NT2/D1 (cell line): Measurements from ENCODE around the gene OTUB2.
A peak's percentile ranks its signal among the peaks of the same experiment; 100 is the strongest.
"Not testable (repeated sequence)": the region's sequence is repeated elsewhere in the genome, so short reads cannot be mapped to it uniquely, and the experiment has no call there.

ENCODE experiments used
- DNase-seq: peaks from one replicate; pipeline ENCODE4 v3.0.0-alpha.2; 2011; ENCODE audit warnings: low read depth, low spot score
- H3K27me3 ChIP-seq: 2 replicates; pipeline ENCODE4 v1.6.0; 2011; ENCODE audit warnings: mild to moderate bottlenecking; ENCODE audit not compliant: insufficient read length, insufficient read depth
- H3K36me3 ChIP-seq: 2 replicates; pipeline ENCODE4 v1.6.1; 2011; ENCODE audit warnings: mild to moderate bottlenecking, low read length, mixed read lengths; ENCODE audit not compliant: insufficient read depth, insufficient read length
- H3K4me1 ChIP-seq: 2 replicates; pipeline ENCODE4 v1.5.1; 2011; ENCODE audit not compliant: insufficient read depth, insufficient read length
- H3K4me3 ChIP-seq: 2 replicates; pipeline ENCODE4 v1.5.1; 2011; ENCODE audit warnings: low read depth; ENCODE audit not compliant: insufficient read length
- H3K9ac ChIP-seq: 2 replicates; pipeline ENCODE4 v1.6.0; 2011; ENCODE audit warnings: low read depth; ENCODE audit not compliant: insufficient read length
- H3K9me3 ChIP-seq: 2 replicates; pipeline ENCODE4 v1.5.1; 2011; ENCODE audit warnings: mild to moderate bottlenecking, low read length; ENCODE audit not compliant: insufficient read depth
- SUZ12 ChIP-seq: IDR thresholded peaks from 2 replicates; pipeline ENCODE4 v1.6.1; 2011; ENCODE audit not compliant: insufficient read length, insufficient read depth; ENCODE audit errors: extremely low read depth
- YY1 ChIP-seq: IDR thresholded peaks from 2 replicates; pipeline ENCODE4 v1.6.1; 2011; ENCODE audit not compliant: insufficient read length, insufficient read depth
- ZNF274 ChIP-seq: IDR thresholded peaks from 2 replicates; pipeline ENCODE4 v1.6.1; 2011; ENCODE audit warnings: mild to moderate bottlenecking, low read depth, low read length

The OTUB2 gene

DNA sequence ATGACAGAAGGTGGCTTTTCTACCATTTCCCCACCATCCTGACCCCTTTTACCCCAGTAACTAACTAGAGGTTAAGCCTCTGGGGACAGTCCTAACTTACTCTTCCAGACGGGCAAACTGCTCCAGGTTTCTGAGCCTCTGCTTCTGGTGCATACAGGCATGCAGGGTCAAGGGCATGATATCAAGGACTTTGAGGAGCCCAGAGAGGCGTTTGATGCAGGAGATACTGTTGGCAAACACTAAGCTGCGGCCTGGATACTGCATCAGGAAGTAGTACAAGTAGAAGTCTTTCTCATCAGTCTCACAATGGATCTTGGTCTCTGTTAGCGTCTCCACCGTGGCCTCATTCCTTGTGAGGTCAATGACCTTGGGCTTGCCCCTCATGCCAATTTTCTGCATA lies 33.9 kb downstream of the OTUB2 start:
- Histone ChIP-seq H3K36me3 (peaks cover 75% of the 10 kb centered on the region), H3K4me3 (no peak overlapping the region), H3K9ac (no peak overlapping the region), H3K4me1 (no peaks in the 10 kb centered on the region), H3K27me3 (no peaks in the 10 kb centered on the region), H3K9me3 (no peaks in the 10 kb centered on the region)
- DNase-seq, result no peak
- no peak for TF ChIP-seq ZNF274

DNA sequence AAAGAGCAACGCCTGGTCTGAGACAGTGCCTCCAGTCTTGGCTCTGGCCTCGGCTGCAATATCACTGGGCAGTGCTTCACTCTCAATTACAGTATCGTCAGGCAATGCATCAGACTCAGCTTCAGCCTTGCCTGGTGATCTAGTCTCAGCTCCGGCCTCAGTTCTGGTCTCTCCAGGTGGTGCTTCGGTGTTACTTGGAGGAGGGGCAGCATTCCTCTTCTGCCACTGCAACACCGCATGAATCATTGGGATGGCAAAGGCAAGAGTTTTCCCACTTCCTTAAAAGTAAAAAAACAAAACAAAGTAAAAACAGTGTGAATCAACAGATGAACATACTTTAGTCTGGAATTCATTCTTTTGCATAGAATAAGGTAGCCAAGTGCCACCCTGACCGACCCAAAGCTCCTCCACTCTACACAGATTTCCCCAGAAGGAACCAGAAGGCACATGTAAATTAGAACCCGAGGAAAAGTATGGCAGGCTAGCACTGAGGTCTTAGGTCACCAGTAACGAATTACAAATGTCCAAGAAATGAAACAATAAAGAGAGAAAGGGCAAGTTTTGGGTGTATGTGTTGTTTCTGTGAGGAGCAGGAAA lies 36.3 kb downstream of the OTUB2 start:
- TF ChIP-seq YY1, result no peak
- Histone ChIP-seq H3K36me3 (peaks cover 53% of the 10 kb centered on the region), H3K4me1 (no peaks in the 10 kb centered on the region), H3K27me3 (no peaks in the 10 kb centered on the region), H3K9me3 (no peaks in the 10 kb centered on the region), H3K9ac (no peak overlapping the region), H3K4me3 (no peak overlapping the region)
- no peak for DNase-seq

GRCh38 chr14:94066089-94066676 lies 40.0 kb downstream of the OTUB2 start:
- Histone ChIP-seq H3K9me3 (peaks cover 10% of the 10 kb centered on the region; the same call in 1 of the 2 replicates), H3K4me3 (no peak overlapping the region), H3K27me3 (no peaks in the 10 kb centered on the region), H3K9ac (no peak overlapping the region), H3K4me1 (no peaks in the 10 kb centered on the region), H3K36me3 (peaks cover 16% of the 10 kb centered on the region)
- TF ChIP-seq YY1 (no peak), SUZ12 (no peak), ZNF274 (no peak)
- no peak for DNase-seq

- not testable (repeated sequence) for H3K36me3 ChIP-seq
Observed at GRCh38 chr14:94072076-94072475, 45.9 kb downstream of the OTUB2 start.

DNA sequence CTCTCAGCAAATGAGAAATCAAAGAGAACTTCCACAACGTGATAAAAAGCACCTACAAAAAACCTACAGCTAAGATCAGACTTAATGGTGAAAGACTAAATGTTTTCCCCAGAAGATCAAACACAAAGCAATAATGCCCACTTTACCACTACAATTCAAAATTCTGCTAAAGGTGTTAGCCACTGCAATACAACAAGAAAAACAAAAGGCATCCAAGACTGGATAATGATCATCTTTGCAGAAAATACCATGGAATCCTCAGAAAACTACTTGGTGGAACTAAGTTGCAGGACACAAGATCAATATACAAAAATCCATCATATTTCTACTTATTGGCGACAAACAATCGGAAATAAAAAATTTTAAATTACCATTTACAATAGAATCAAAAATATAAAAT lies 48.4 kb downstream of the OTUB2 start:
- Histone ChIP-seq H3K9ac (no peak overlapping the region), H3K9me3 (peaks cover 38% of the 10 kb centered on the region), H3K27me3 (no peaks in the 10 kb centered on the region), H3K4me3 (no peak overlapping the region), H3K4me1 (no peaks in the 10 kb centered on the region), H3K36me3 (peaks cover 26% of the 10 kb centered on the region)
- DNase-seq, result no peak
- no peak for TF ChIP-seq SUZ12
- TF ChIP-seq ZNF274, result no peak

More at GRCh38 chr14:94072076-94072475, 45.9 kb downstream of the OTUB2 start:
- not testable (repeated sequence) for H3K9ac ChIP-seq, H3K27me3 ChIP-seq, DNase-seq, H3K4me1 ChIP-seq, H3K4me3 ChIP-seq
- H3K9me3 ChIP-seq, result peaks cover 43% of the 10 kb centered on the region

- no peak overlapping the region for H3K4me3 ChIP-seq
- H3K36me3 ChIP-seq, result peaks cover 28% of the 10 kb centered on the region
- H3K9ac ChIP-seq, result no peak overlapping the region
- H3K27me3 ChIP-seq, result no peaks in the 10 kb centered on the region
- H3K4me1 ChIP-seq, result no peaks in the 10 kb centered on the region
- no peak for TF ChIP-seq ZNF274
- TF ChIP-seq YY1, result no peak
- no peak for TF ChIP-seq SUZ12
- DNase-seq, result no peak
- peaks cover 38% of the 10 kb centered on the region for H3K9me3 ChIP-seq
Observed at GRCh38 chr14:94075008-94075407, 48.9 kb downstream of the OTUB2 start.

GRCh38 chr14:94077111-94077821 lies 51.1 kb downstream of the OTUB2 start:
- no peaks in the 10 kb centered on the region for H3K4me1 ChIP-seq
- peaks cover 28% of the 10 kb centered on the region for H3K36me3 ChIP-seq
- TF ChIP-seq SUZ12 (no peak), ZNF274 (no peak), YY1 (no peak)
- H3K4me3 ChIP-seq, result peak overlapping the region; percentile 8
- DNase-seq, result no peak
- H3K27me3 ChIP-seq, result no peaks in the 10 kb centered on the region
- H3K9ac ChIP-seq, result no peak overlapping the region
- peaks cover 36% of the 10 kb centered on the region for H3K9me3 ChIP-seq
